ENCODE results near the gene ESRRA. TPM values are rescaled to one million over a fixed set of nuclear protein-coding genes. Genes with fewer than 3 reads are reported as not detected.
A peak's percentile ranks its signal among the peaks of the same experiment; 100 is the strongest.

ESRRA gene
- total and polyA plus RNA-seq, 9 of the 15 experiments (the other 6 are each of a cell fraction or from before 2014, with no cell fraction given), result 0.27 to 89.7 (median 23.7) TPM

DNA sequence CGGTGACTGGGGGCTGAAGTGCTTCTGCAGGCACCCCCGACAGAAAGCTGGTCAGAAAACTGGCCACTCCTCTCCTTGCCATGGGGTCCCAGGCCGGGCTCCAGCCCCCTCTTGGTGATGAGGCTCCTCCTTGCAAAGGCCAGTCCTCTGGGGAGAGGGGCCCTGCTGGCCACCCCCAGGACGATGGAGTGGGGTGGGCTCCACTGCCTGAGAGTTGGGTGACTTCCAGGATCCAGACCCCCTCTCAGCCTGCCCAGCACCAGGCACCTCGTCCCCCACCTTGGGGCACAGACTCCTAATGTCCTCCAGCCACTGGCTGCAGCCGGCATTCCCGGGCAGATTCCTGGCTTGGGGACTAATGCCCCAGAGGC, 53.2 kb downstream of the ESRRA start (continued):
- TF ChIP-seq, protein P1, sequence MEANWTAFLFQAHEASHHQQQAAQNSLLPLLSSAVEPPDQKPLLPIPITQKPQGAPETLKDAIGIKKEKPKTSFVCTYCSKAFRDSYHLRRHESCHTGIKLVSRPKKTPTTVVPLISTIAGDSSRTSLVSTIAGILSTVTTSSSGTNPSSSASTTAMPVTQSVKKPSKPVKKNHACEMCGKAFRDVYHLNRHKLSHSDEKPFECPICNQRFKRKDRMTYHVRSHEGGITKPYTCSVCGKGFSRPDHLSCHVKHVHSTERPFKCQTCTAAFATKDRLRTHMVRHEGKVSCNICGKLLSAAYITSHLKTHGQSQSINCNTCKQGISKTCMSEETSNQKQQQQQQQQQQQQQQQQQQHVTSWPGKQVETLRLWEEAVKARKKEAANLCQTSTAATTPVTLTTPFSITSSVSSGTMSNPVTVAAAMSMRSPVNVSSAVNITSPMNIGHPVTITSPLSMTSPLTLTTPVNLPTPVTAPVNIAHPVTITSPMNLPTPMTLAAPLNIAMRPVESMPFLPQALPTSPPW (CRISPR knock-in tag; IDR thresholded peaks at IDR 0.05), result peak; percentile 7; the same call in 1 of the 2 replicates
- no peak for TF ChIP-seq SRSF1 (IDR thresholded peaks at IDR 0.05; ENCODE audit: low read depth, low read length)
- 0 out of 2 replicates have a peak, but pooled peaks have one; percentile 3 for TF ChIP-seq ZNF511 (CRISPR knock-in tag; IDR thresholded peaks at IDR 0.05)

DNA sequence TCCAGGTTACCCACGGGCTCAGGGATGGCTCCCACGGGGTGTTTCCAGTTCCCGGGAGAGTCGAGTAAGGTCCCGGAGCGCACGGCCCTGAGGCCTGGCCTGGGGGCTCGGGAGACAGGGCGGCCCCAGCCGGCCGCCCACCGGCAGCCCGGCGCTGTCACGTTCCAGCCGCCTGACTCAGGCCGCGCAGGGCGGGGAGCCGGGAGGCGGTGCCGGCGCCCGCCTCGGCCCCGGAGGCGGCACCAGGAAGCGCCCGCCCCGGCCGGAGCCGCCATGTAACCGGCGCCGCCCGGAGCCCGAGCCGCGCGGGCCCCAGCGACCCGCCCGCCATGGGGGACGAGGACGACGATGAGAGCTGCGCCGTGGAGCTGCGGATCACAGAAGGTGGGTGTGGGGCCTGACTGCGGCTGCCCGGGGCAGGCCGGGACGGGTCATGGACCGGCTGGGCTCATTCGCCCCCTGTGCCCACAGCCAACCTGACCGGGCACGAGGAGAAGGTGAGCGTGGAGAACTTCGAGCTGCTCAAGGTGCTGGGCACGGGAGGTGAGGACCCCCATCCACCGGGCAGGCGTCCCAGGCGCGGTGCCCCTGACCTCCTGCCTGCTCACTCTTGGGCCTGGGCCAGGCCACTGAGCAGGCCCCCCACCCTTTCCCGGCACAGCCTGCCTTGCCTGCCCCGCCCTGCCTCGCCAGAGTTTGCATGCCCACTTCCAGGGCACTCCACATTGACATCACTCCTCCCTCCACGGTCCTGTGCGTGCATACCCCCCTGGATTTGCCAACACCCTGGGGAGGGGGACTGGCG, 53.8 kb downstream of the ESRRA start, which contains the start of gene RPS6KA4:
Gene RPS6KA4, plus strand, starts transcription at position 256 of the 805 bp plus-strand sequence. Its CDS starts 74 bp downstream, at position 330.
- H2AFZ ChIP-seq (ENCODE audit: low read depth, low read length), result peak within 1 kb of the TSS; percentile 95
- TF ChIP-seq ZFX (CRISPR knock-in tag; IDR thresholded peaks at IDR 0.05), result peak; percentile 80
- TF ChIP-seq CTBP1 (IDR thresholded peaks at IDR 0.05; ENCODE audit: borderline replicate concordance), result peak; percentile 68
- TF ChIP-seq NFE2 (IDR thresholded peaks at IDR 0.05; ENCODE audit: low read depth), result no peak
- peak; percentile 60; the same call in 1 of the 2 replicates for TF ChIP-seq MYC (IDR thresholded peaks at IDR 0.05; ENCODE audit: low read depth, low read length)
- no peak for TF ChIP-seq MYC (CRISPR knock-in tag; IDR thresholded peaks at IDR 0.05; ENCODE audit: borderline replicate concordance, low read depth)
- TF ChIP-seq PCBP1 (IDR thresholded peaks at IDR 0.05; ENCODE audit: low read depth, low read length, poor library complexity, severe bottlenecking), result peak; percentile 9
- TF ChIP-seq FOXA3 (CRISPR knock-in tag; conservative IDR thresholded peaks at IDR 0.05 in 1 of 2, IDR thresholded peaks at IDR 0.05 in 1 of 2), result peak in 1 of 2 experiments; percentile 45; a peak in 1 of 4 replicates
- TF ChIP-seq, protein P2, sequence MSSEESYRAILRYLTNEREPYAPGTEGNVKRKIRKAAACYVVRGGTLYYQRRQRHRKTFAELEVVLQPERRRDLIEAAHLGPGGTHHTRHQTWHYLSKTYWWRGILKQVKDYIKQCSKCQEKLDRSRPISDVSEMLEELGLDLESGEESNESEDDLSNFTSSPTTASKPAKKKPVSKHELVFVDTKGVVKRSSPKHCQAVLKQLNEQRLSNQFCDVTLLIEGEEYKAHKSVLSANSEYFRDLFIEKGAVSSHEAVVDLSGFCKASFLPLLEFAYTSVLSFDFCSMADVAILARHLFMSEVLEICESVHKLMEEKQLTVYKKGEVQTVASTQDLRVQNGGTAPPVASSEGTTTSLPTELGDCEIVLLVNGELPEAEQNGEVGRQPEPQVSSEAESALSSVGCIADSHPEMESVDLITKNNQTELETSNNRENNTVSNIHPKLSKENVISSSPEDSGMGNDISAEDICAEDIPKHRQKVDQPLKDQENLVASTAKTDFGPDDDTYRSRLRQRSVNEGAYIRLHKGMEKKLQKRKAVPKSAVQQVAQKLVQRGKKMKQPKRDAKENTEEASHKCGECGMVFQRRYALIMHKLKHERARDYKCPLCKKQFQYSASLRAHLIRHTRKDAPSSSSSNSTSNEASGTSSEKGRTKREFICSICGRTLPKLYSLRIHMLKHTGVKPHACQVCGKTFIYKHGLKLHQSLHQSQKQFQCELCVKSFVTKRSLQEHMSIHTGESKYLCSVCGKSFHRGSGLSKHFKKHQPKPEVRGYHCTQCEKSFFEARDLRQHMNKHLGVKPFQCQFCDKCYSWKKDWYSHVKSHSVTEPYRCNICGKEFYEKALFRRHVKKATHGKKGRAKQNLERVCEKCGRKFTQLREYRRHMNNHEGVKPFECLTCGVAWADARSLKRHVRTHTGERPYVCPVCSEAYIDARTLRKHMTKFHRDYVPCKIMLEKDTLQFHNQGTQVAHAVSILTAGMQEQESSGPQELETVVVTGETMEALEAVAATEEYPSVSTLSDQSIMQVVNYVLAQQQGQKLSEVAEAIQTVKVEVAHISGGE (CRISPR knock-in tag; IDR thresholded peaks at IDR 0.05), result peak in 1 of 3 experiments; percentile 48; a peak in 1 of 6 replicates
- TF ChIP-seq DPF2 (IDR thresholded peaks at IDR 0.05), result 0 out of 2 replicates have a peak, but pooled peaks have one; percentile 16
- 0 out of 2 replicates have a peak, but pooled peaks have one; percentile 15 for TF ChIP-seq ARID1B (IDR thresholded peaks at IDR 0.05)

More for the DNA sequence above, 53.8 kb downstream of the ESRRA start, which contains the start of gene RPS6KA4:
- CTCF ChIA-PET (ENCODE audit: low intra/inter-chr PET ratio), result no interaction called here
- POLR2A ChIA-PET, result interaction anchor here (0.6 to 1.3 kb wide), 4 partner anchors 8 to 294 kb away, joined by 3 to 5 read pairs (median 4); no protein-coding TSS in a partner anchor
- Histone ChIP-seq H3K79me2 (ENCODE audit: control insufficient read depth, insufficient read depth, low read length) (peaks cover 24% of the 10 kb centered on the region), H3K27me3 (ENCODE audit: control insufficient read depth in 2 of 2, insufficient read depth in 2 of 2, low read length in 2 of 2) (no peaks in the 10 kb centered on the region), H3K9me3 (replicated peaks; ENCODE audit: control insufficient read depth, insufficient read depth, low read depth, low read length) (no peaks in the 10 kb centered on the region), H3K27ac (ENCODE audit: extremely low read depth, low read depth, low read length) (peak within 1 kb of the TSS; percentile 91), H3K9ac (ENCODE audit: insufficient read depth in 1 of 2, low read depth in 2 of 2, low read length in 2 of 2) (peak within 1 kb of the TSS; percentile 88 to 97), H3K4me1 (replicated peaks in 1 of 2; ENCODE audit: control insufficient read depth in 2 of 2, insufficient read depth in 2 of 2, low read length in 2 of 2) (peaks cover 34 to 62% of the 10 kb centered on the region in 2 experiments), H3K36me3 (ENCODE audit: control insufficient read depth, insufficient read depth, low read length) (peaks cover 40% of the 10 kb centered on the region; the same call in 2 of the 3 replicates), H3K4me2 (ENCODE audit: insufficient read depth, low read length) (peak within 1 kb of the TSS; percentile 94), H4K20me1 (replicated peaks; ENCODE audit: control insufficient read depth, insufficient read depth, low read length) (no peaks in the 10 kb centered on the region), H3K4me3 (peak within 1 kb of the TSS; percentile 81), H3K9me1 (ENCODE audit: control insufficient read depth, insufficient read depth, low read length) (peaks cover 3% of the 10 kb centered on the region)
- intact Hi-C loops (cut with micrococcal nuclease), result loop anchor here (5.0 kb wide), 7 partner anchors 48 to 288 kb away; partner anchors contain the start of genes FERMT3 and STIP1
- BruUV-seq (replicated peaks), result TSS peak; percentile 33
- ATAC-seq (peak; percentile 85), DNase-seq (ENCODE audit: extremely low read depth in 1 of 4, low spot score in 3 of 4) (peak; percentile 80 to 92 (median 90)), FAIRE-seq (no peak)
- in situ Hi-C loops (cut with MboI), result loop anchor here (5.0 kb wide), 1 partner anchor 298 kb away; no protein-coding TSS in a partner anchor
- 1% methylated on average over 41 of the region's 70 CpGs for WGBS (ENCODE audit: insufficient coverage, low coverage, missing lambda C conversion rate)
